Placental pericyte (primary cell): ENCODE data around the gene ZBTB38. TPM values are rescaled to one million over a fixed set of nuclear protein-coding genes. Genes with fewer than 3 reads are reported as not detected.

Experiments used
- total RNA-seq: library from RNA; depleted of rRNA; stranded (reverse); fragments of >200 nt; gene quantifications from 2 replicates; pipeline ENCODE4 v1.2.3, GENCODE V29; 2012

Gene ZBTB38
- total RNA-seq: 143 and 286 TPM in 2 replicates

GRCh38 chr3:141368062-141368924 lies at the start of gene ZBTB38:
Gene ZBTB38, plus strand, starts transcription at chr3:141368504. Its CDS starts 73,885 bp downstream, at chr3:141442389.

Other genes starting within 250 kb of the ZBTB38 start
- gene PXYLP1, start 136.7 kb upstream of the ZBTB38 start, total RNA-seq: 3.3 and 4.6 TPM in 2 replicates
- 8.8 and 33.2 TPM in 2 replicates for gene RASA2, start 118.5 kb downstream of the ZBTB38 start, total RNA-seq